NCI-H1105 treated with DMSO at 0.1 percent for 48 hours (cell line): ENCODE data around the gene A3GALT2.

ENCODE experiments used
- DNase-seq: peaks from one replicate; lab custom pipeline; 2025; lab: John Stamatoyannopoulos, UW

A3GALT2 gene

DNA sequence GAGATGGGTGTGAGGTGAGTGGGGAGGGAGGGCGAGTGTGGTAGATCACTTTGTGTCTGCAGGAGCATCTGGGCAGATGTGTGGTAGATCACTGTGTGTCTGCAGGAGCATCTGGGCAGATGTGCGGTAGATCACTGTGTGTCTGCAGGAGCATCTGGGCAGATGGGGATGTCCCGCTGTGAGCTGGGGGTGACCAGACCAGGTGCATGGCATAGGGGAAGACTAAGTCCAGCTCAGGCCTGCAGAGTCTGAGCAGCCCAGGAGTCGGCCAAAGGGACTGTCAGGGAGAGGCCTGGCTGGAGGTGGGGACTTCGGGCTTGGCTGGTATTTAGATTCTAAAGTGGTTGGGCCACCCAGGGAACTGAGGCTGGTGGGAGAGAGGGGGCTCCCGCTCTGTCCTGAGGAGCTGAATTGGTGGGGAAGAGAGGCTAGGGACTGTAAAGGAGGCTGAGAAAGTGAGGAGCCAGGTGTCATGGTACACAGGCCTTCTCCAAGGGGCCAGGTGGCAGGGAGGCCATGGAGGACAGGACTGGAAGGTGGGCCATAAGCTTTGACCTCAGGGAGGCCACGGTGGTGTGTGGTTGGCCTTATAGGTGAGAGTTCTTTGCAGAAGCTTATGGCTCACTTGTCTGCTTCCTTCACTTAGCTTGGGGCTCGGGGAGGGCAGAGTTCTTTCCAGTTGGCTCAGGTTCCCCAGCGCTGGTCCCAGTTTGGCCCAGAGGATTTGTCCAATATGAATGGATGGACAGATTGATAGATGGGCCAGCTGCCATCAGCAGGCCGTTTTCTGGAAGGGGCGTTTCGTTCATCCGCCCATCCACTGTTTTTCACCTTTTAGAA is 49.0 kb downstream of the A3GALT2 start:
- DNase-seq, result no peak

DNA sequence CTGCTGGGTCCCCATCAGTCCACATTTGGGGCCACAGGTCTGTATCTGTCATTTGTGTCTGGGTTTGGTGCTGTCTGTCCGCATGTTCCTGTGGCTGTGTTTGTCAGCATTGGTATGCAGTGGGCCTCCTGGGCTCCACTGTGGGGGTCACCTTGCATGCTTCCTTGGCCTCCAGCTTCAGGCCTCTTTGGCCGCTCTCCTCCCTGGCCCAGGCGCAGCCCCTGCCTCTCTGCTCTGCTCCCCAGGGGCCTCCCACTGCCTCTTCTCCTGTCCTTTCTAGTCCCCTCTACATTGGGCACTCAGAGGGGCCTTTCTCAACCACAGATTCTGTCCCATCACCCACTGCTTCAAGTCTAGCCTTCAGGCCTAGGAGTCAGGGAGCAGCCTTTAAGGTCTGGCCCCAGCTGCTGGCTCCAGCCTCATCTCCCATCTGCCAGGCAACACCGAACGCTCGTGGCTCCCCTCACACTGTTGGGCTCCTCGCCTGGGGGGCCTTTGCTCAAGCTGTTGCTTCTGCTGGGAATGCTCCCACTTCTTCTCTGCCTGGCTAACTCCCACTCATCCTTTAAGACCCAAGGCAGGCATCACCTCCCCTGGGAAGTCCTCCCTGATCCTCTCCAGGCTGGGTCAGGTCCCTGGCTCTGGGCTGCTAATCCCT is 50.0 kb downstream of the A3GALT2 start:
- DNase-seq, result no peak

DNA sequence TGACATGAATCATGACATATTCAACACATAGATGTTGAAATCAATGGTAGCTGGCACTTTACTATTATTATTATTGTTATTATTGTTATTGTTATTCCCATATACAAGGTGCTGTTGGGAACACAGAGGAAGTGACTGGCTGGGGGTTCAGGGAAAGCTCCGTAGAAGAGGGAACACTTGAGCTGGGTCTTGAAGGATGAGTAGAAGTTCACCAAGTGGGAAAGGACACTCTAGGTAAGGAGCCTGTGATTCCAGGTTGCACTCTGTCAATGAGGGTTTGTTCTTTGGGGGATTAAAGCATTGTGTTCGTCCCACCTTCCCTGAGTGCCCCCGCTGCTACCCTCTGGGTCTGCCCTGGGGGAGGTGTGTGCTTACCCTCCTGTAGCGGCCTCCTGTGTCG is 50.5 kb downstream of the A3GALT2 start:
- no peak for DNase-seq

DNA sequence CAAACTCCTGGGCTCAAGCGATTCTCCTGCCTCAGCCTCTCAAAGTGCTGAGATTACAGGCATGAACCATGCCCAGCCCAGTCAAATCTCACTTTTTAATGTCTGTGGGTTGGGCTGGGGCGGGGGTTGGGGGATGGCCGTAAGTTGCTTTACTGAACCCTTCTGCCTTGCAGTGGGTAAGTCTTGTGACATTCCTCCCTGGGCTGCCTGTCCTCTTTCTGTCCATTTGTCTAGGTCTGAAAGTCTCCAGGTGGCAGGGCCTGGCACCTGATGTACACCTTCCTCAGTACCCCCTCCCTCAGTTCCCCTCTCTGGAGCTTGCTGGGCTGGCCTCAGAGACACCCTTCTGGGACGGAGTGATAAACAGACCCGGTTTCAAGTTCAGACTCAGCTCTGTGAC is 51.3 kb downstream of the A3GALT2 start:
- no peak for DNase-seq

DNA sequence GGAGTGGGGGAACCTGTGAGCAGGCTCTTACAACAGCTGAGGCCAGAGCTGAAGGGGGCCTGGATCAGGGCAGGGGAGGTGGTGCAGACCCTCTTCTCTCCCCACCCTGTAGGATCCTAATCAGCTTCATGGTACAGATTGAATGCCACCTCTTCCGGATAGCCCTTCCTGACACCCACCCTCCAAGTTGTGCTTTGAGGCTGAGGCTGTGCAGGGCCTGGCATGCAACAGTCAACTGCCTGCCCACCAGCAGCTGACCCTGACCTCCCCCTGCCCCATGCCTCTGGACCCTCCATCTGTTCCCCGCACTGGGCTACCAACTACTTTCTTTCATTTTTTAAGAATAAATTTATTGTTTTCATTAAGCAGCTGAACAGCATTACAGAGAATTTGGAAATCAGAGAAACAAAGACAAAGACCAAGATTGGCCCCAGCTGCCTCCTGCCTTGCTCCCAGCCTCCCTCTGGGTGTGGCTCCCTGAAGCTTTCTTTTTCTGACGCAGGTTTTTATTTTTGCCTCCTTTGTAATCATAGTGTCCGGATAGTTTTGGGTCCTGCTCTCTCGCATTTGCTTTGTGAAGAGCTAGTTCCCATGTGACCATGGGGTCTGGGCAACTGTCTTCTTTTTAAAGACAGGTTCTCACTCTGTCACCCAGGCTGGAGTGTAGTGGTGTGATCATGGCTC is 51.8 kb downstream of the A3GALT2 start:
- no peak for DNase-seq

DNA sequence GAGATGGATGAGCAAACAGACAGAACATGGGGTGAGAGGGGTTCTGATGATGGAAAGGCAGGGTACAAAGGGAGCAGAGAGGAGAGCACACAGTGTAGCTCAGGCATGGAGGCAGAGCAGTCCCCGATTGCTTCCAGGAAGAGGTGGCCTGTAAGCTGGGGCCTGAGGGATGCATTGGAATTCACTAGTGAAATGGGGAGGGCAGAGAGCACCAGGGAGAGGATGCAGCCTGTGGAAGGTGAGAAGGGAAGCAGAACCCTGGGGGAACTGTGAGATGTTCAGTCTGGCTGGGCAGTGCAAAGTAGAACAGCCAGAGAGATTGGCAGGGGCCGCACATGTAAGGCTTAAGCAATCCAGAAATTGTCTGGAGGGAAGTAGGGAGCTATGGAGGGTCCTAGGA is 52.4 kb downstream of the A3GALT2 start:
- DNase-seq, result no peak

DNA sequence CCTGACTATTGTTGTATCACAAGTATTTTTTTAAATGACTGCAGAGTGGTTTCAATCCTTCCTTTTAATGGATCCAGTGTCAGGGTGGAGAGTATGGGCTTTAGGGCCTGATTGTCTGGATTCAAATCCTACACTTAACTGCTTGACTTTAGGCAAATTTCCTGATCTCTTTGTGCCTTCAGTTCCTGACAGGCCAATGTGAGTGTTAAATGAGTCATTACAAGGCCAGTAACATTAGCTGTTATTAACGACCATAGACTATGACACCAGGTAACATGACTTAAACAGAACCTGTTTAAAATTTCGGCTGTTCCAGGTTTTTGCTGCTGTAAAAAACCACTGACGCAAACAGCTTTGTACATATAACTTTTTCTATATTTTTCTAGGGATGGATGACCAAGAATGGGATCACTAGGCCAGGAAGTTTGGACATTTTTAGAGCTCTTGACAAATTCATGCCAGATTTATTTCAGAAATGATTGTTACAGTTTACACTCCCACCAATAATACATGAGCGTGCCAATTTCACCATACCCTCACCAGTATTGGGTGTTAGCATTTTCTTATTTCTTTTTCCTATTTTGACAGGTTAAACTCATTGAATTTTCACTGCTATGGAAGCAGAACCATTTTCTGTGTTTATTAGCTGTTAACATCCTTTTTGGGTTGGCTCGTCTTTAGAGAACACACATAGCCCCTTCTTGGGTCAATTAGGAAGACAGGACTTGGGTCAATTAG is 53.3 kb downstream of the A3GALT2 start:
- DNase-seq, result no peak

DNA sequence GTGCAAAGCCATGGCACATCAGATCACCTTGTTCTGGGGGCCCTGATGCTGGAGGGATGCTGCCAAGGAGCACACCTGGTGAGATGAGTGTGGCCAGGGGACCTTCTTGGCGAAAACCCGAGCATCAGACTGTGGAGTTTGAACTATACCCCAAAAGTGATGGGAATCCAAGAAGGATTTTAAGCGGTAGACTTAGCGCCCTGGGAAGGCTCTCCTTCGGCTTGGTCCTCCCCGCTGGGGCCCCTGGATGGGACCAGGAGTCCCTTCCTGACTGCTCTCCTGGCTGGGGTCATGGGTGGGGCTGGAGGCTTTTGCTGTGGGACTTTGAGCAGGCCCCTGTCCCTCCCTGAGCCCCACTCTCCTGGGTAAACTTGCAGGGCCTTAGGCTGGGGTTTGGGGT is 54.1 kb downstream of the A3GALT2 start:
- DNase-seq, result no peak

DNA sequence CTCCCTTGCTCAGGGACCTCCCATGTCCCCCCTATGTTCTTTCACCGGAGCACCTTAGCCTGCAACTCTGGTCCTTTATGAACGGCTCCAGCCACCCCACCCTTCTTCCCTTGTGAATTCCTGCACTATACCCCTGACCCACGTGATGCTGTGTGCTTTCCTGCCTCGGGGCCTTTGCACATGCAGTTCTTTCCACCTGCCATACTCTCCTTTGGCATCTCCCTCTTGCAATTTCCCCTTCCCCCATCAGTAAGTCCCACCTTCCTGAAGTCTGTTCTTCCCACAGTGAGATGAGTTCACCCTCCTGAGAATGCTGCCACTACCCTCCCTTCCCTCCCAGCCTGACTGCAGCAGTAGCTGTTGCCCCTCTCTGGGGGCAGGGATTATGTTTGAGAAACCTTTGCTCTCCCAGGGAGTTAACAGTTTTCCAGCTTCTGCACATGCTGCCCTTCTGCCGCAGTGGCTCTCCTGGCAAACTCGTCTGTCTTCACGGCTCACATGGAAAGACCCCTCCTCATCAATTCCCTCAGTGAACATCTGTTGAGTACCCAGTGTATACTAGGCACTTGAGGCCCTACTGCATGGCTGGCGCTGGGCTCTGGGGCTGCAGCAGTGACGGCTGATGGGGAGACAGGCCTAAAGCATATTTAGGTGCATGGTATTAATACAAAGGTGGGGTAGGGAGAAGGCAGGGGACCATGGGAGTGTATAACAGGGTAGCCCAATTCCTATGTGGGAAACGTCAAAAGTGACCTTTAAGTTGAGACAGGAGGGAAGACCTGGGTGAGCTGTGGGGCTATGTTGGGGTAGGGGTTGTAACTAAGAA is 54.9 kb downstream of the A3GALT2 start:
- no peak for DNase-seq

DNA sequence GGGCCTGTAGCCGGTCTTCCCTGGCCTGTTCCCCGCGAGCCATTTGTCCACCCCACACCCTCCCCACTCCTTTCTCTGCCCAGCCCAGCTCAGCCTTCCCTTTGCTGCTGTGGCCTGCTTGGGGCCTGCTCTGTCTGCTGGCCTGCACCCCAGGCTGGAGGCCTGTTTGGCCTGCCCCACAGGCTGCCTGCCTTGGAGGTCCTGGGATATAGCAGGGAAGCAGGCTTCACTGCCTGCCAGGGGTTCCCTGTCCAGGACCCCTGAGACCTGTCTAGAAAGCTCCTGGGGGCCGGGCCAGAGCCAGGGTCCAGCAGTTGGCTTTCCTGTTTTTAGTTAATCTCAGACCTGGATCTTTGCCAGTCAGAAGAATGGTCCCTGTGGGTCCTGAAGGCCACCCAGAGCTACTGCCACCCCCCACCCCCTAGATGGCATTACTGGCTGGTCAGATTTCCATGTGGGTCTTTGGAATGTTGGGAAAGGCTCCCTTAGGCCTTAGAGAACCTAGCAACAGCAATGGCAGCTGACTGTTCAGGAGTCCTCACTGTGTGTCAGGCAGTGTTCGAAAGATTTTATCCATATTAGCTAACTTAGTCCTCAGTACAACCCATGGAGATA is 56.9 kb downstream of the A3GALT2 start:
- no peak for DNase-seq

DNA sequence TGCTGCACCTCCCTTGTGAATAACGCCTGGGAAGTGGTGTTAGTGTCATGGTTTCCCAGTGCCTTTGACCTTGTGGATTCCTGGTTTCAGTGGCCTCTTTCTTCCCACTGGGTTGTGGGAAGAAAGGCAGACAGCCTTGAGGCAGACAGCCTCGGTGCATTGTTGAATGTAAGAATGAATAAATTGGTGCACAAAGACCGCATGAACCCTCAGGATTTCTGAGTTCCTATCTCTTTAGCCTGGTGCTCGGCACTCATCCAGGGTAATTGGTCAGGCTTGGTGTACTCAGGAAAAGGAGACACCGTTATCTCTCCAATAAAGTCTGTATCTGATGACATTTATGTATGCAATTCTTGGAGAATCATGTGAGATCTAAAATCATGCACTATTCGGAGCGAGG is 59.6 kb downstream of the A3GALT2 start:
- no peak for DNase-seq

DNA sequence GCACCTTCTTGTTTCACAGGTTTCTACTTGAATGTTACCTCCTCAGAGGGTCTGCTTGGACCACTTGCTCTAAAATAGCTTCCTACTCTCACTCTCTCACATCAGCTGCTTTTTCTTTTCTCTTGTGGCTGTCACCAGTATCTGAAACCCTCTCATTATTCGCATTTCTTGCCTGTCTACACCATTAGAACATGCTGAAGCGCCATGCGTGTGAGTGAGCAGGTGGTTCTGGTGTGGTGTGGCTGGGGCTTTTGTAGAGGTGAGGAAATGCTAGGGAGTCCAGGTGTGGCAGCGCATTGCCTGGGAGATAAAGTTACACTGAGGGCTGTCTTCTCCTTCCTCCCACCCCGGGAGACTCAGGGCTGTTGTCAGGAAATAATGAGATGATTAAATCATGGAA is 60.5 kb downstream of the A3GALT2 start:
- no peak for DNase-seq

DNA sequence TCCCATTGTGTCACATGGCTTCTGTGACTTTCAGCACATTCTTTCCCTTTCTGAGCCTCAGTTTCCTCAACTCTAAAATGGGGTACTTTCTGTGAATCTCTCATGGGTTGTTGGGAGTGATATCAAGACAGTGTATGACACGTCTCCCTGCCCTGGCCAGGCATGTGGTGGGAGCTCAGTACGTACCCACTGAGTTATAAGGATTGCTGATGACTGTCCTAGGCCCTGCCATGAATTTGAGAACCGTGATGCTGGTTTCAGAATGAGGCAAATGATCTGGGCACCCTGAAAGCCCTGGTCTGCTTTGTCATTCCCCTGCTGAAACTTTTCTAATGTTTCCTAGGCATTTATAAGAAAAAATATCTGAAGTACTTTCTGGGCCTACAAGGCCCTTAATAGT is 61.0 kb downstream of the A3GALT2 start:
- no peak for DNase-seq

DNA sequence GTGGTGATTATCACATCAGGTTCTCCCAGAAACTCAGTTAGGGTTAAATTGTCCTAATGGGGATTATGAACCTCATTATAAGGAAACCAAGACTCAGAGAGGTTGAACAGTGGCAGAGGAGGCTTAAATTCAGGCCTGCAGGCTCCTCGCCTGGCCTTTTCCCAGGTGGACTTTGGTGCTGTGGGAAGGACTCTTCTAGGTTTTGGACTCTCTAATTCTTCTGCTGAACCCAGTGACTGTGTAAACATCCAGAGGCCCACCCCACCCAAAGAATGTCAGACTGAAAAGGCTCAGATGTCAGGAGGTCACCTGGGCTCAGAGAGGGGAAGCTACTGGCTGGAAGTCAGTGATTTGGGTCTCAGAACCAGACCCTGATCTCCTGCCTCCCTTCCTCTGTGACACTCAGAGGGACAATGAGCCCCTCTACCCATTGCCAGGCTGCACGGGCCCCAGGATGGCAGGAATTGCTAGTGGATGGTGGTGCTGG is 62.1 kb downstream of the A3GALT2 start:
- DNase-seq, result no peak

DNA sequence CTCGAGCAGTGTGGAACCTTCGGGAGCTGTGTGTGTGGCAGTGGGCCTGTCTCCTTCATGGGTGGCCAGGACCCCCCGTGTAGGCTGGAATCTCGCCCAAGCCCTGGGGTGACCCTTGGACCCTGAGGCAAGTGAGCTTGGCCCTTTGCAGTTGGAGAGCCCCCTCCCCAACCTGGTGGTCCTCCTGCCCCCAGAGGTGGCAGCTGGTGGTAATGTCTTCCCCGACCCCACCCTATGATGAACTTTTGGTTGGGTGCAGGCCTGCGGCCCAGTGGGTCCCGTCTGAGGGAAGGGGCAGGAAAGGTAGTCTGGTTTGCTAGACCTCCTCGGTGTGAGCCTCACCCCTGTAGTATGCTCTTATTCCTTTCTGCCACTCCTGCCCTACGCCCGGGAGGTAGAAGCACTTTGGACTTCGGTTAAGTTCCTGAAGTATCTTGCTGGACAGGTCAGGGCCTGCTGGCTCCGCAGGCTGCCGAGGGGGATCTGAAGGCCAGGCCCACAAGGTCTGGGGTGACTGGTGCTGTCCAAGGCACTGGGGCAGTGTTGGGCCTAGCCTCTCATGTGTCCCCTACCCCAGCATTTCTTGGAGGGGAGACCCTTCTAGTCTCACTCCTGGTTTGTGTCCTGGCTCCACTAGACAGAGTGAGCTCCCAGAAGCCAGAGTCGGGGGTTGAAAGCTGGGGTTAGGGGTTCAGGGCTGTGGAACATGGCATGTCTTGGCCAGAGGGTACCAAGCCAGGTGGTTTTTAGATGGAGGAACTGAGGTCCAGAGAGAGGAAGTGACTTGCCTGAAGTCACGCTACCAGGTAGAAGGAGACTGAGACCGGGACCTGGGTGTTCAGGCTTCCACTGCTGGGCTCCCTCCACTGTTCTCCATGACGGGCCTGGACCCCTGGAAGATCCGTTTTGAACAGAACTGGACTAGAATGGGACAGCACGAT is 62.9 kb downstream of the A3GALT2 start:
- no peak for DNase-seq

DNA sequence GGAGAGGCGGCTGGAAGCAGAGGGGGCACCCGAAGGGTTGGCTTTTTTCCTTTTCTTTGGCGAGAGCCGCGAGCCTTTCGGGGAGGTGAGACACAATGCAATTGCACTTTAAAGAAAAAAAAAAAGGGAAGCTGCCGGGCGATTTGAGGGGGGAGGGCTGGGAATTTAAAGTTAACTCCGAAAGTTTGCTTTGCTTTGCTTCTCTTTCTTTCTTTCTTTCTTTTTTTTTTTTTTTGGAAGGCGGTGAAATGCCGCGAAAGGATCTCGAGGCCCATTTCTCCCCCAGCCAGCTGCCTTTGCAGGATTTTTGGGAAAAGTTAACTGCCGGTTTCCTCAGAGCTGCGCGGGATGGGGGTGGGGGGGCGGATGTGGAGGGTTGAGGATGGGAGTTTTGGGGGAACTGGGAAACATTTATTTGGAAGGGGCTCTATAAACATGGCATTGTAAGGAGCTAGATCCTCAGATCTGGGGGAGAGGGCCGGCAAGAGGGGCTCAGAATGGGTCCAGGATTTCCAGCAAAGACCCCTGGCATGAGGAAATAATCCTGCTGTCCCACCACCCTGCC is 63.6 kb downstream of the A3GALT2 start:
- DNase-seq, result no peak
